ENCODE results near the gene STPG1. TPM values are rescaled to one million over a fixed set of nuclear protein-coding genes. Genes with fewer than 3 reads are reported as not detected.
A peak's percentile ranks its signal among the peaks of the same experiment; 100 is the strongest.

Gene STPG1
- total and polyA plus RNA-seq, 9 of the 15 experiments (the other 6 are each of a cell fraction or from before 2014, with no cell fraction given), result 5.0 to 11.9 (median 8.3) TPM

GRCh38 chr1:24455272-24455671 lies 41.7 kb upstream of the STPG1 start:
- in situ Hi-C loops (cut with MboI) (no loop called here), intact Hi-C loops (cut with micrococcal nuclease) (no loop called here)
- Histone ChIP-seq H3K4me2 (ENCODE audit: insufficient read depth, low read length) (no peak overlapping the region), H3K27ac (ENCODE audit: extremely low read depth, low read depth, low read length) (no peak overlapping the region), H4K20me1 (replicated peaks; ENCODE audit: control insufficient read depth, insufficient read depth, low read length) (no peaks in the 10 kb centered on the region), H3K9me1 (ENCODE audit: control insufficient read depth, insufficient read depth, low read length) (no peaks in the 10 kb centered on the region), H2AFZ (ENCODE audit: low read depth, low read length) (no peak overlapping the region), H3K36me3 (ENCODE audit: control insufficient read depth, insufficient read depth, low read length) (peaks cover 51% of the 10 kb centered on the region; the same call in 2 of the 3 replicates), H3K4me3 (no peak overlapping the region), H3K9ac (ENCODE audit: insufficient read depth in 1 of 2, low read depth in 2 of 2, low read length in 2 of 2) (no peak overlapping the region), H3K79me2 (ENCODE audit: control insufficient read depth, insufficient read depth, low read length) (no peaks in the 10 kb centered on the region), H3K9me3 (replicated peaks; ENCODE audit: control insufficient read depth, insufficient read depth, low read depth, low read length) (no peaks in the 10 kb centered on the region), H3K27me3 (ENCODE audit: control insufficient read depth in 2 of 2, insufficient read depth in 2 of 2, low read length in 2 of 2) (no peaks in the 10 kb centered on the region), H3K4me1 (replicated peaks in 1 of 2; ENCODE audit: control insufficient read depth in 2 of 2, insufficient read depth in 2 of 2, low read length in 2 of 2) (no peaks in the 10 kb centered on the region; a peak in 1 of 5 replicates)
- ChIA-PET POLR2A (no interaction called here), CTCF (ENCODE audit: low intra/inter-chr PET ratio) (no interaction called here)
- no peak for ATAC-seq
- TF ChIP-seq ZNF449 (CRISPR knock-in tag; IDR thresholded peaks at IDR 0.05), result no peak
- peak; percentile 63 for TF ChIP-seq TFE3 (CRISPR knock-in tag; IDR thresholded peaks at IDR 0.05)
- BruUV-seq (replicated peaks), result no TSS peak
- no peak for DNase-seq (ENCODE audit: extremely low read depth in 1 of 4, low spot score in 3 of 4)
- WGBS (ENCODE audit: insufficient coverage, low coverage, missing lambda C conversion rate), result 84% methylated on average over 5 of the region's 5 CpGs
- FAIRE-seq, result no peak
